HepG2 (cell line): ENCODE measurements around the gene TRIO. TPM values are rescaled to one million over a fixed set of nuclear protein-coding genes. Genes with fewer than 3 reads are reported as not detected.

Source experiments
- ATAC-seq: fragments of 200-7000 bp; cut with Tn5 transposase; 3 replicates; pipeline ENCODE4 v1.9.1; 2020; ENCODE audit warnings: mild to moderate bottlenecking, moderate library complexity
- BruUV-seq: library from RNA; stranded (reverse); fragments of 400-500 nt; replicated peaks from 2 replicates; lab custom pipeline; 2021; lab: Mats Ljungman, UMichigan
- CTCF ChIA-PET: fragments of 300-600 bp; formaldehyde crosslinking; extraction: SDS; loops from one replicate; lab custom pipeline; 2021; ENCODE audit warnings: low total read pairs, inconsistent platforms, low intra/inter-chr PET ratio; lab: Yijun Ruan, JAX
- POLR2A ChIA-PET: fragments of 350-600 bp; sonication (Branson Sonifier 250); formaldehyde crosslinking; loops from one replicate; lab custom pipeline; 2020; ENCODE audit warnings: antibody characterized with exemption, inconsistent platforms; lab: Yijun Ruan, JAX
- DNase-seq: peaks from one replicate; pipeline ENCODE4 v3.0.0-alpha.2; 2015; ENCODE audit warnings: low spot score
- FAIRE-seq: peaks from 3 replicates; lab custom pipeline; 2011; peaks lifted over from hg19 to GRCh38; lab: Jason Lieb, UNC
- H2AFZ ChIP-seq: one replicate; pipeline ENCODE4 v1.6.1; 2011; ENCODE audit warnings: low read length, inconsistent platforms
- H3K27ac ChIP-seq: fragments of 300-600 bp; 3 replicates; pipeline ENCODE4 v1.8.0; 2011; ENCODE audit warnings: mixed run types, mild to moderate bottlenecking, mixed read lengths, low read length, inconsistent platforms; ENCODE audit not compliant: insufficient read depth; ENCODE audit errors: extremely low read length
- H3K27me3 ChIP-seq, 2 experiments: fragments of 200-600 bp in 1 of 2; 2 replicates in 1 of 2; 3 replicates in 1 of 2; pipeline versions ENCODE4 v1.6.0 to v1.8.0; 2011; ENCODE audit warnings: low read length in 2 of 2, mild to moderate bottlenecking in 2 of 2, moderate library complexity in 2 of 2, inconsistent platforms in 1 of 2; ENCODE audit not compliant: insufficient read depth in 2 of 2, control insufficient read depth in 1 of 2
- H3K36me3 ChIP-seq, 2 experiments: fragments of 200-600 bp in 1 of 2; replicated peaks in 1 of 2; 2 replicates in 1 of 2; 3 replicates in 1 of 2; pipeline versions ENCODE4 v1.5.1 to v1.8.0; 2011; ENCODE audit warnings: low read length in 2 of 2, inconsistent platforms in 1 of 2; ENCODE audit not compliant: insufficient read depth in 2 of 2, control insufficient read depth in 1 of 2
- H3K4me1 ChIP-seq: 2 replicates; pipeline ENCODE4 v1.5.1; 2012; ENCODE audit warnings: low read length, inconsistent platforms; ENCODE audit not compliant: insufficient read depth
- H3K4me2 ChIP-seq: 2 replicates; pipeline ENCODE4 v1.6.0; 2011; ENCODE audit warnings: low read depth, low read length, inconsistent platforms
- H3K4me3 ChIP-seq, 3 experiments: fragments of 200-600 bp in 1 of 3; sonication (generic), shearing (Covaris generic) in 1 of 3; replicated peaks in 1 of 3; 2 replicates each; pipeline ENCODE4 v1.5.1; 2011 to 2016; ENCODE audit warnings: low read length in 3 of 3, inconsistent platforms in 2 of 3, low read depth in 2 of 3, mild to moderate bottlenecking in 2 of 3, control low read depth in 1 of 3, mixed read lengths in 1 of 3; ENCODE audit not compliant: insufficient read depth in 1 of 3
- H3K79me2 ChIP-seq: one replicate; pipeline ENCODE4 v1.6.1; 2011; ENCODE audit warnings: low read length, inconsistent platforms; ENCODE audit not compliant: insufficient read depth
- H3K9ac ChIP-seq: 2 replicates; pipeline ENCODE4 v1.6.0; 2011; ENCODE audit warnings: mild to moderate bottlenecking, low read depth, low read length, inconsistent platforms; ENCODE audit not compliant: insufficient read depth
- H3K9me3 ChIP-seq: 2 replicates; pipeline ENCODE4 v1.5.1; 2012; ENCODE audit warnings: mild to moderate bottlenecking, low read length
- H4K20me1 ChIP-seq: 2 replicates; pipeline ENCODE4 v1.6.0; 2011; ENCODE audit warnings: inconsistent platforms, mild to moderate bottlenecking, low read length, moderate library complexity; ENCODE audit not compliant: insufficient read depth
- HMGA1 ChIP-seq: sonication (generic); formaldehyde crosslinking; conservative IDR thresholded peaks from 2 replicates; pipeline ENCODE4 v1.4.0; 2020; ENCODE audit warnings: missing genetic modification reagents
- KAT7 ChIP-seq: IDR thresholded peaks from 2 replicates; pipeline ENCODE4 v1.6.1; 2018; ENCODE audit warnings: borderline replicate concordance, missing compliant biosample characterization
- SOX6 ChIP-seq, 2 experiments: fragments of 450-650 bp in 1 of 2; sonication (generic) in 1 of 2; formaldehyde crosslinking in 1 of 2; IDR thresholded peaks; 2 replicates each; pipeline versions ENCODE4 v1.4.0 to v1.6.1; 2017 to 2020; ENCODE audit warnings: antibody characterized with exemption in 1 of 2, mild to moderate bottlenecking in 1 of 2, missing genetic modification reagents in 1 of 2
- ZNF333 ChIP-seq: sonication (generic); formaldehyde crosslinking; IDR thresholded peaks from 2 replicates; pipeline ENCODE4 v1.4.0; 2020; ENCODE audit warnings: mild to moderate bottlenecking, missing genetic modification reagents, borderline replicate concordance
- ZNF780A ChIP-seq: sonication (generic); formaldehyde crosslinking; IDR thresholded peaks from 2 replicates; pipeline ENCODE4 v1.8.0; 2022; ENCODE audit warnings: mild to moderate bottlenecking, missing genetic modification reagents, moderate library complexity
- WGBS: methylation state at CpG from one replicate; pipeline ENCODE4 v1.1.6; 2017; ENCODE audit warnings: low lambda C conversion rate; 5-methylcytosine and 5-hydroxymethylcytosine counted together
- in situ Hi-C: cut with HindIII; loops from 2 replicates; pipeline ENCODE4 v1.10.0; 2017; ENCODE audit warnings: low pct_unique_long_range_greater_than_20kb; ENCODE audit not compliant: extremely low pct_ligation_motif_present
- intact Hi-C: fragments of 100-400 bp; cut with micrococcal nuclease; formaldehyde crosslinking; loops from one replicate; pipeline ENCODE4 v1.10.0; 2022; ENCODE audit not compliant: unreplicated experiment
- polyA plus RNA-seq, 8 experiments: library from polyadenylated mRNA; depleted of rRNA in 3 of 8; stranded (reverse) in 7 of 8; unstranded in 1 of 8; fragments of >200 nt; fragmentation: Illumina TruSeq in 4 of 8; extraction: Trizol in 4 of 8; gene quantifications; 2 replicates each; pipeline versions ENCODE4 v1.2.1 to v1.2.3, GENCODE V29; 2011 to 2016; ENCODE audit warnings: low read depth in 4 of 8, missing spikeins in 1 of 8, mixed read lengths in 1 of 8; ENCODE audit not compliant: insufficient read depth in 1 of 8
- total RNA-seq, 5 experiments: library from RNA; depleted of rRNA; stranded (reverse); fragments of >200 nt; fragmentation: Illumina TruSeq; extraction: Trizol; gene quantifications; 2 replicates each; pipeline ENCODE4 v1.2.3, GENCODE V29; 2016; ENCODE audit warnings: low read depth in 1 of 5
- TF ChIP-seq, protein P1 (sequence below), 2 experiments: sonication (generic) in 1 of 2; formaldehyde crosslinking in 1 of 2; IDR thresholded peaks; 2 replicates each; pipeline versions ENCODE4 v1.5.1 to v1.6.1; 2011 to 2020; ENCODE audit warnings: borderline replicate concordance in 1 of 2, low read depth in 1 of 2, low read length in 1 of 2, mild to moderate bottlenecking in 1 of 2, missing genetic modification reagents in 1 of 2, moderate library complexity in 1 of 2

The TRIO gene
- total and polyA plus RNA-seq, 2 of the 13 experiments (the other 11 are each of a cell fraction or from before 2014, with no cell fraction given), result 45.2 to 45.9 TPM

GRCh38 chr5:14414007-14414406 is 270.9 kb downstream of the TRIO start:
- TF ChIP-seq HMGA1 (CRISPR knock-in tag) (no peak), ZNF333 (CRISPR knock-in tag) (no peak), KAT7 (CRISPR knock-in tag) (no peak), SOX6 (IDR thresholded peaks at IDR 0.05) (no peak), SOX6 (CRISPR knock-in tag; IDR thresholded peaks at IDR 0.05) (no peak), ZNF780A (CRISPR knock-in tag) (no peak)
- TF ChIP-seq, protein P1, sequence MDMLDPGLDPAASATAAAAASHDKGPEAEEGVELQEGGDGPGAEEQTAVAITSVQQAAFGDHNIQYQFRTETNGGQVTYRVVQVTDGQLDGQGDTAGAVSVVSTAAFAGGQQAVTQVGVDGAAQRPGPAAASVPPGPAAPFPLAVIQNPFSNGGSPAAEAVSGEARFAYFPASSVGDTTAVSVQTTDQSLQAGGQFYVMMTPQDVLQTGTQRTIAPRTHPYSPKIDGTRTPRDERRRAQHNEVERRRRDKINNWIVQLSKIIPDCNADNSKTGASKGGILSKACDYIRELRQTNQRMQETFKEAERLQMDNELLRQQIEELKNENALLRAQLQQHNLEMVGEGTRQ (IDR thresholded peaks at IDR 0.05; ENCODE audit: low read depth, low read length), result no peak
- TF ChIP-seq, protein P1 (CRISPR knock-in tag; IDR thresholded peaks at IDR 0.05; ENCODE audit: borderline replicate concordance), result no peak
- TF ChIP-seq, all 625 proteins: peak for 0
- intact Hi-C loops, result no loop called here
- WGBS, result 94% methylated on average over 11 of the region's 11 CpGs
- ChIA-PET POLR2A (no interaction called here), CTCF (no interaction called here)
- no peaks in the 10 kb centered on the region for H3K27me3 ChIP-seq
- in situ Hi-C loops, result no loop called here
- H3K9me3 ChIP-seq, result no peaks in the 10 kb centered on the region
- no peak for ATAC-seq
- no peak overlapping the region for H3K9ac ChIP-seq
- DNase-seq, result no peak
- no peak overlapping the region for H3K4me3 ChIP-seq
- H2AFZ ChIP-seq, result no peak overlapping the region
- no peak overlapping the region for H3K4me2 ChIP-seq
- no peaks in the 10 kb centered on the region for H3K4me1 ChIP-seq
- H4K20me1 ChIP-seq, result no peaks in the 10 kb centered on the region
- H3K79me2 ChIP-seq, result no peaks in the 10 kb centered on the region
- no TSS peak for BruUV-seq
- no peak for FAIRE-seq
- H3K36me3 ChIP-seq, result peaks cover 21 to 69% of the 10 kb centered on the region in 2 experiments; a peak in 4 of 5 replicates
- H3K27ac ChIP-seq, result no peak overlapping the region
